HG03064 (cell line): ENCODE results near the gene CCDC8.
"Not testable (repeated sequence)": the region's sequence is repeated elsewhere in the genome, so short reads cannot be mapped to it uniquely, and the experiment has no call there.

Source experiments
- ATAC-seq: cut with Tn5 transposase; IDR thresholded peaks from one replicate; pipeline ENCODE4 v1.9.1; 2021; ENCODE audit warnings: low read depth; ENCODE audit not compliant: unreplicated experiment

Gene CCDC8

DNA sequence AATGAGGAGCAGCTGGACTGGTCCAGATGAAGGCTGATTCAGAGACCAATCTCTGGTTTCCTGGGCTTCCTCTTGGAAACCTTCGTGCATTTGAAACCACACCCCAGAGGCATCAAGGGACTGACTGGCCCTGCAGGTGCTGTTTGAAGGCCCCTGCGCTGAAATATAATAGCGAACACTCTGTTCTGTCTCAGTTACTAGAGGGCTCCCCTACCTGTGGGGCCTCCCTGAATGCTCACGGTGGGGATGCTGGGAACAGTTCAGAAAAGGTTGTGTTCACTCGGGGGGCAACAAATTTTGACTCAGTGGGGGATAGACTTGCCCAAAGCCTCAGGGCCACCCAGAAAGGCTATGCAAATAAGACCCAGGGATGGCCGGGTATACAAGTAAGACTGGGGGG lies 6.4 kb downstream of the CCDC8 start:
- ATAC-seq: no peak

DNA sequence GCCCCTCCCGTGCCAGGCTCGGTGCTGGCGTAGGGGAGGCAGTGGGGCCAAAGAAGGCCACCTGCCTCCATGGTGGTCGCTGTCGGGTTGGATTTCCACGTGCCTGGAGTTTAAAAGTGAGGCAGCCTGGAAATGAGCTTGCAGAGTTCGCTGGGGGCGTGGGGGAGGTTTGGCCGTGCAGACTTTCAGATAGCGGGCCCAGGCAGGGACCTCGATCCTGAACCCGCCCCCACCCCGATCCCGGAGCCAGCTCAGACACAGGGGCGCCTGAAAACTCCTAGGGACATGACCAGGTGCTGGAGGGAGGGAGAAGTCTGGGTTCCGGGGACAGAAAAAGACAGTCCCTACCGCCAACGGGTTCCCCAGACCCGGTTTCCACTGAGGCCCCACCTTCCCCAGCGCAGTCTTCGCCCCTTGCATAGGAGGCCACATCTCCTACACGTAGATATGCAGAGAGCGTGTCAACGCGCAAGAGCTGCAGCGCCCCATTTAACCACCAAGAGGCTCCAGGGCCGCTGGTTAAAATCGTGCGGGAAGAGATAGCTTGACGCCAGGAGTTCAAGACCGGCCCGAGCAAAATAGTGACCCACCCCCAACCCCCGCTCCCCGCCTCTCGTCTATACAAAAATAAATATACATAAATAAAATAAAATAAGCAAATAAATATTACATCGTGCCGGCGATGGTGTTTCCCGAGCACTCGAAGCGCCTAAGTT lies 8.5 kb downstream of the CCDC8 start:
- no peak for ATAC-seq

DNA sequence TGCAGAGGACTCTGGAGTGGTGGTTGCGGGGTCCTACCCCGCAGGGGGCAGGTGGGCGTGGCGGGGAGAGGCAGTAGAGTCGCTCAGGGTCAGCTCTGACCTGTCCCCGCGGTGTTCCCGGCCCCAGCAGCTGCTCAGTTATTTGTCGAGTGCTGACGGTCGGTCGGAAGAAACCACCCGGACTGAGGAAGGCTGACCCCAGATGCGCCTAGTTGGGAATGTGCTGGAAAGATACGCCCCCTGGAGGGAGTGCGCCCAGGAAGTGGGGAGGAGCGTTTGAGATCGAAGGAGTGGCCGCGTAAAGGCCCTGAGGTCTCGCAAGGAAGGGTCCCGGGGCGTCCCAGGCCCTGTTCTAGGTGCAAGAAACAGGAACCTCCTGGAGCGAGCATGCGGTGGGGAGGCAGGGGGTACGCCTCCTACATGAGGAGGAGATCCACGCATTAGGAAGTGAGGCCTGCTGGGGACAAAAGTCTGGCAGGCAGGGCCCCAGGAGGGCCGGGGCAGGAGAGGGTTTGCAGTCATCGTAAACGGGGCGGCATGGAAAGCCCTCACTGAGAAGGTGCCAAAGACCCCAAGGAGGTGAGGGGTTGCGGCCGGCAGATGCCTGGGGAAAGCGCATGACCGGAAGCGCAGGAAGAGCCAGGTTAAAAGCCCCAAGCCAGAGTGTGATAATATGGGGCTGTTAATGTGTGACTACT lies 9.2 kb downstream of the CCDC8 start:
- ATAC-seq: no peak

DNA sequence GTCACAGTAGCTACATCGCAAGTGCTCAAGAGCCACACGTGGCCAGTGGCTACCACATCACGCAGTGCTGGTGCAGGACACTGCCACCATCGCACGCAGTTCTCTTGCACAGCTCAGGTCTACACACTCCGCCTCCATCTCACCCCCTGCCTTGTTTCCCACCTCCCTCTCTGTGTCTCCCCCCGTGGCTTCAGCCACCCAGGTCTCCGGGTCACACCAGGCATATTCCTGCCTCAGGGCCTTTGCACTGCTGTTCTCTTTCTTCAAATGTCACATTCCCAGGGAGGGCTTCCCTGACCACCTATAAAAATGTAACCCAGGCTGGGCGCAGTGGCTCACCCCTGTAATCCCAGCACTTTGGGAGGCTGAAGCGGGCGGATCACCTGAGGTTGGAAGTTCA lies 10.6 kb downstream of the CCDC8 start:
- no peak for ATAC-seq

DNA sequence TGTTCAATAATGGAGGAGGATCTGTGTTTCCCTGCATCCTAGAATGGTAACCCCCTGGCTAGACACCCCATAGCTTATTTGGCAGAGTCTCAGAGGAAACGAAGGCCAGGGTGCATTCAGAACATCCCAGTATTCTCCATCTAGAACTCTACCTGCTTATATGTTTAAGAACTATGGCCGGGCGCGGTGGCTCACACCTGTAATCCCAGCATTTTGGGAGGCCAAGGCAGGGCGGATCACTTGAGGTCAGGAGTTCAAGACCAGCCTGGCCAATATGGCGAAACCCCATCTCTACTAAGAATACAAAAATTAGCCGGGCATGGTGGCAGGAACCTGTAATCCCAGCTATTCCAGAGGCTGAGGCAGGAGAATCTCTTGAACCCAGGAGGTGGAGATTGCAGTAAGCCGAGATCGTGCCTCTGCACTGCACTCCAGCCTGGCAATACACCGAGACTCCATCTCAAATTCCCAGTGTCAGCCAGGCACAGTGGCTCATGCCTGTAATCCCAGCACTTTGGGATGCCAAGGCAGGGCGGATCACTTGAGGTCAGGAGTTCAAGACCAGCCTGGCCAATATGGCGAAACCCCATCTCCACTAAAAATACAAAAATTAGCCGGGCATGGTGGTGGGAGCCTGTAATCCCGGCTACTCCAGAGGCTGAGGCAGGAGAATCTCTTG lies 15.4 kb downstream of the CCDC8 start:
- ATAC-seq: not testable (repeated sequence)

DNA sequence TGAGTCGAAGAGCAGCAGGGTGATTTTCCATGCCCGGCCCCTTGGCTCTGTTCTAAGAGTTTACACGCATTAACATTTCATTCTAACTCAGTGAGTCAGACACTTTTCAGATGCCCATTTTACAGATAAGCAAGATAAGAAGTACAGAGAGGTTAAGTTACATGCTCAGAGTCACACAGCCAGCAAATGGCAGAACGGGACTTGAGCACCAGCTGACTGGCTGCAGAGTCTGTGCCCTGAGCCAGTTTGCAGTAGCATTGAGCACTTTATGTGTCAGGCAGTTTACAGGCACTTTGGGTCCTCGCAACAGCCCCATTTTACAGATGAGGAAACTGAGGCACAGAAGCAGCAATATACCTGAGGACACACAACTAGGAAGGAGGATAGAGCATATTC lies 19.0 kb downstream of the CCDC8 start:
- no peak for ATAC-seq

DNA sequence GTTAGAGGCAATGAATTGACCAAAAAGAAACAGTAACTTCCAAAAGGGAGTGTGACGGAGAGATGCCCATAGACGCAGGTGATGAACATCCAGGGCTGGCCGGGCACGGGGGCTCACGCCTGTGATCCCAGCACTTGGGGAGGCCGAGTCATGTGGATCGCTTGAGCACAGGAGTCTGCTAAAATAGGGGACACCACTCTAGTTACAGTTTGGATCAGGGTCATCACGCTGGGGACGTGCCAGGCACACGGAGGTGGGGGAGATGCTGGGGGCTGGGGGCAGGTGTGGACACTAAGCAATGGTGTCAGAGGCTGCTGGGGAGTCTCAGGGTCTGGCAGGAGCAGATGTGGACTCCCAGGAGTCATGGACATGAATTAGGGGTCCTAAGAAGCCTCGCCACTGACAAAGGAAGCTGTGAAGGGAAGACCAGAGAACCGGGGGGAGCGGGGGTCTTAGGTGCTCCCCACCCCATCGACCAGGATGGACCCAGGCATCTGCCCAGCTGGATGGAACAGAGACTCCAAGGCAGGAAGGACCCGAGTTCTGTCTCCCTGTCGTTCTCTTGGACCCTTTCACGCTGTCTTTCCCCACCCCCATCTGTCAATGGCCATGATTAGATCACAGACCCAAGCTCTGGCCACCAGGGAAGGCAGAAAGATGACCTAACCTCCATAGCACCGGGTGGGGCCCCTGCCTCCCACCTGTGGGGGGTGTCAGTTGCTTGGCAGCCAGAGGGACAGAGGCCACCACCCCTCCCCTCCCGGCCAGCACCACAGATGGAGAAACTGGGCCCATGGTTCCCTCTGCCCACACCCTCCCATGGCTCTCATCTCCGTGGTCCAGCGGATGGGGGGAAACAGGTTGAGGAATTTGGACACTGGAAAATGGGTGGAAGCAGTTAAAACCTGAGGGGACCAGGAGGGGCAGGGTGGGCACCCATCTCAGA lies 19.6 kb downstream of the CCDC8 start:
- ATAC-seq: no peak

DNA sequence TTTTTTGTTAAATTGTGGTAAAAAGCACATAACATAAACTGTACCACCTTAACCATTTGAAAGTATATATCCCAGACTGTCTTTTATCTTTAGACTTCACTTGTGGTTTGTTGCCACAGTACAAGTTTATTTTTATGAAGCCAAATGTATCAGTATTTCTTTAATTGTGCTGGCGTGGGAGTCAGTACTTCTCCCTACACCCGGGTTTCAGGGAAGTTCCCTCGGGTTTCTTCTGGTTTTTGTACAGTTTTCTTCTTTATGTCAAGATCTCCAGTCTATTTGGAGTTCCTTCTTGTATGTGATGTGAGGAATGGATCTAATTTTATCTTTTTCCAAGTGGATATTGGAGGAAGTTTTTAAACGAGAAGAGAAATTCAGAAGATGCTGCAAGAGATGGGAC lies 20.5 kb downstream of the CCDC8 start:
- no peak for ATAC-seq

DNA sequence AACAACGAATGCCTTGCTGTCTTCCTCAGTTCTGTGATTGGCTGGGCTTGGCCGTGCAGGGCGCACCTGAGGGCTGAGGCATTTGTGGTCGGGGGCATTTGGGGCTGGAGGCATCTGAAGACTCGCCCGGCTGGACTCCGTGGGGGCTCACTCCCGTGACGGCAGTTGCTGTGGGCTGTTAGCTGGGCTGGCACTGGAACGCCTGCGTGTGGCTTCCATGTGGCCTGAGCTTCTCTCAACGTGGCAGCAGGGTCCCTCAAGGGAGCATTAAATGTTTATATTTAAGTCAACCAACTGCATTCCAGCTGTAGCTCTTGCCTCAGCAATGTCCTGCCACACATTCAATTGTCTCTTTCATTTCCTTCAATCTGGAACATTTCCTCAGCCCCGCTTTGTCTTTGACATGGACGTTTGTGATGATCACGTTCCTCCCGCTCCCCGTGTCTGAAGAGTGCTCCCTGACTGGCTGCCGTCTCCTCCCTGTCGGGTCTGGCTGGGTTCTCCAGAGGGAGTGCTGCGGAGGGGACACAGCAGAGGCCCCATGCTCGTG lies 21.0 kb downstream of the CCDC8 start:
- no peak for ATAC-seq

DNA sequence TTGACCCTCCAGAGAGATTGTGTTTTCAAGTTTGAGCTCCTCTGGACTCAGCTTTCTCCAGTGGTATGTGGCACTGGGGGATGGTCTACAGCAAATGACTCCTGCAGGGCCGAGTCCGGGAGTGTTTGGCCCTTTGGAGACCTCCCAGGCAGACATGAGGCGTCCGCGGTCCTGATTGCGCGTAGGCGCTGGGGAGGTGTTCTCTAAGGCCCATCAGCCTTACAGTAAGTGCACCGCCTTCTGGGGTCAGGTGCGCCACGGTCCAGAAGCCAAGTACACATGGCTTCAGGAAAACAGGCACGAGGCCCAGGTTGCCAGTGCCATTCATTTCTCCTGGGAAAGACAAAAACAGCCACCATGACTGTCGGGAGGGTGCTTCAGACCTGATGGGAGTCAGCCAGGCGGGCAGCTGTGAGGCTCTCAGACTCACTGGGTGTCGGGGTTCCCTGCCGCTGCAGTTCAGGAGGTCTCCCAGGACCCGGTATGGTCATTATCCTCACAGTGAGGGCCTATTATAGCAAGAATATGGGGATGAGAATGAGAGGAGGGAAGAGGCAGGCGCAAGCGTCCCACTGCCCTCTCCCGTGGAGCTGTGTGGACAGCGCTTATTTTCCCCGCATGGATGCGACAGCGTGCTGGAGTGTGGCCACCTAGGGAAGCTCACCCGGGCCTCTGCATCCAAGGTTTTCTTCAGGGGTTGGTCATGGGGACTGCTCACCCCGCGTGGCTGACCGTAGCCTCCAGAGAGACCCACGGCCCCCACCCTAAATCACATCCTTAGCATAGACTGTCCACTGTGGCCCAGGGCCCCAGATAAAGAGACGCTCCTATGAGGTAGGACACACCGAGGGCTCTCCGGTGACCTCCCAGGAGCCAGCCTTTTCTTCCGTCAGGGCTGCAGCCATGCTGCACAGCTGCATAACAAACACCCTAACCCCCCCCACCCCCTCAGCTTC lies 21.8 kb downstream of the CCDC8 start:
- no peak for ATAC-seq

DNA sequence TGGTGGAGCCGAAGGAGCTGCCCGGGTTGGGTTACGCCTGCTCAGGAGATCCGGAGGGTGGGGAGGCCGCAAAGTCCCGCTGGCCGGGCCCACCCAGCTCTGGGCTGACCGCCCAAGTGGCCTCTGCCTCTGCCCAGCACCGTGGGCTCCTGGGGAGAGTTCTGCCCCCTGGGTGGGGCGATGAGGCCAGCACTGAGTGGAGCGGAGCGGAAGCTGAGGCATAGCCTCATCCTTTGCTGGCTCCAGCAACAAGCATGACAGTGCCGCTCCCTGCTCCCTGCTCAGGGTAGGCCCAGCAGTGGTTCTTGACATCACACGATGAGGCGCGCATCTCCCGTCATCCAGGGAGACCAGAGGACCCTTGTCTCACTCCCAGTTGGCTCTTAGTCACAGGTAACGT lies 22.5 kb downstream of the CCDC8 start:
- no peak for ATAC-seq

DNA sequence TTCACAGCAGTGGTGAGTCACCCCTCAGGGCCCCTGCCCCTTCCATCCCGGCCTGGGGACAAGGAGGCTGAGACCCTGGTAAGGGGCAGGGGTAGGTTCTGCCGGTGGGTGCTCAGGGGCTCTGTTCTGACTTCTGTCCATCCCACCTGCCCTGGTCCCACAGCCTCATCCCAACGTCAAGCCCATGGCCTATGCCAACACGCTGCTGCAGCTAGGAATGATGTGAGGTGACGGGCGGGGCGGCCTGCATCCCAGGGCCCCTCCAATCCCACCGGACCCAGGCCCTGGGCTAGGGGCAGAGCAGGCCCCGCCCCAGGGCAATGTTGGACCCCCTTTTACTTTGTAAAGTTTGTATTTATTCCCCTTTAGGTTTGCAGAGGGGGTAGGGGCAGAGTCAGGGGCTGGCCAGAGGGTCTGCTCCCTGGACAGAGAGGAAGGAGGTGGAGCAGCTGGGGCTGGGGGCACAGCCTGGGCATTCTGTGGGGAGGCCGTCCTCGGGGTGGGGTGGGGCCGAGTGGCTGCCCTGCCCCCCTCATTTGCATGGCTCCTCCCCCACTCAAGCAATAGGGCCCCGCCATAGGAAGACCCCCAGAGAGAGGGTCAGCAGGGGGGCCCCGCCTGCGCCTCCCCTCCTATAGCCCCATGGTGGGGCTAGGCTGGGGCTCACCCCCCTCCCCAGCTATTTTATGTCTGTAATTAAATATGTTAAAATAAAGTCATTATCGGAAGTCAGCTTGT lies 23.1 kb downstream of the CCDC8 start:
- ATAC-seq: no peak

DNA sequence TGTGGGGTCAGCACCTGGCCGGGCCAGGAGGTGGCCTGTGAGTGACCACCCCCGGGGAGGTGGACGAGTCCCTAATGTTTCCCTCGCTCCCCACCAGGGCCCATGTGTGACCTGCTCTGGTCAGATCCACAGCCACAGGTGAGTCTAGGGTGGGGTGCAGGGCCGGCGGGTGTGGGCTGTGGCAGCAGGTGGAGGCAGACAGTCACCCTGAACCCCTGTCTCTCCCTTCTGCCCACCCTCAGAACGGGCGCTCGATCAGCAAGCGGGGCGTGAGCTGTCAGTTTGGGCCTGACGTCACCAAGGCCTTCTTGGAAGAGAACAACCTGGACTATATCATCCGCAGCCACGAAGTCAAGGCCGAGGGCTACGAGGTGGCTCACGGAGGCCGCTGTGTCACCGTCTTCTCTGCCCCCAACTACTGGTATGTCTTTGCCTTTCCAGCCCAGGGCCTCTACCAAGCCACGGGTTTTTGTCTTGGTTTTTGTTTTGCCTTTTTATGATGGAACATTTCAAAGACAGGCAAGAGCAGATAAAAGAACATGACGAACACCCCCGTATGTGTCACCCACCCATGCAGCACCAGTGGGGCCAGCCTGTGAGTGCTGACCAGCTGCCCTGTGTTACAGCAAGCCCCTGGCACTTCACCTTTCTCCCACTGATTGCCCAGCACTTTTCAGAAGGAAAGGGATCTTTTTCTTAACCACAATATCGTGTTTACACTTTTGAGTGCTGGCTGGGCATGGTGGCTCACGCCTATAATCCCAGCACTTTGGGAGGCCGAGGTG lies 24.9 kb downstream of the CCDC8 start:
- no peak for ATAC-seq

DNA sequence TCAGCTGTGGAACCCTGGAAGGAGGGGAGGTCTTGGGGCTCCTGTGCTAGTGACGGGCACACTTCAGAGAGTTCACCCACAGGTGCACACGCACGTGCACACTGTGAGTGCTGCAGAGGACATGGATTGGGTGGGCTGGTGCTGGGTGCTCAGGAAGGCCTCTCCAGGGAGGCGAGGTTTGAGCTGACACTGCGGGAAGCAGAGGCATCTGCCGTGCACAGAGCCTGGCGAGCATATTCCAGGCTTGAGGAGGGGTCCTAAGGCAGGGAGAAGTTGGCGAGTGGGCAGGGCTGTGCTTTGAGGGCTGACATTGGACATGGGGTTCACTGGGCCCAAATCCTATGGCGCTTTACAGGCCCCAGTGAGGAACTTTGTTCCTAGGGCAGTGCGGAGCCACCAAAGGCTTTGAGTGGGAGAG lies 25.6 kb downstream of the CCDC8 start:
- no peak for ATAC-seq

DNA sequence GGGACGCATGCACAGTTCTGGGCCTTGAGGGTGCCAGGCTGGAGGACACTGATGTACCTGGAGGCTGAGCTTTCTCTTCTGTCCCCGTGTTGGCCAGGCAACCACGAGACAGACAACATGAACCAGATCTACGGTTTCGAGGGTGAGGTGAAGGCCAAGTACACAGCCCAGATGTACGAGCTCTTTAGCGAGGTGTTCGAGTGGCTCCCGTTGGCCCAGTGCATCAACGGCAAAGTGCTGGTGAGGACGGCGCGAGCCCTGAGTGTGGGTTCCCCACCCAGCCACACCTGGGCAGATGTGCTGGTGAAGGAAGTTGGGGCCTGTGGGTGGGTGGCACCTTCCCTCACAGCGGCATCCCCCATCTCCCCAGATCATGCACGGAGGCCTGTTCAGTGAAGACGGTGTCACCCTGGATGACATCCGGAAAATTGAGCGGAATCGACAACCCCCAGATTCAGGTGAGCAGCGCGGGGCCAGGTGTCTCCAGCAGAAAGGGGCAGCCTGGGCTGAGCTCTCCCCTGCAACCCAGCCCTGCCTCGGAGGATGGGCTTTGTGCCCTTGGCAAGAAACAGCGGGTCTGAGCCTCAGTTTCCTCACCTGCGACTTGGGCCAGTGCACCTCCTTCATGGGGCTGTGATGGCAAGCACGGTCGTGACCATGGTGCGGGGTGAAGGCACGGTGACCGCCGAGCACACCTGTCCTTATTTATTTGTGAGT lies 26.2 kb downstream of the CCDC8 start:
- ATAC-seq: no peak

DNA sequence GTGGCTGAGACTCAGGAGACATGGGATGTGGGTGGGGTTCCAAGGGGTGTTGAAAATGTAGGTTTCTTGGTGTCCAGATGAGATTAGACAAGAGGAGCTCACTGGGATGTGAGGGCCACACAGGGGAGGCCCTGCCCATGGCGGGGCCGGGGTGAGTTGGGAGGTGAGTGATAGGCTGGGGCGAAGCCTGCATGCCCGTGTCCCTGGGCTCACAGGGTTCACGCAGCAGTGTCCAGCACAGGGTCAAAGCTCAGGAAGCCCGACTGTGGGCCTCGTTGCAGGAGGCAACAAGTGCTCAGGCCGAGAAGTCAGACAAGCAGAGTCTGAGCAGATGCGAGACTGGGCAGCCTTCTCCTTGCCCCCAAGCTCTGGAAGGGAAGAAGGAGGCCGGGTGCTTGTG lies 27.2 kb downstream of the CCDC8 start:
- ATAC-seq: no peak

DNA sequence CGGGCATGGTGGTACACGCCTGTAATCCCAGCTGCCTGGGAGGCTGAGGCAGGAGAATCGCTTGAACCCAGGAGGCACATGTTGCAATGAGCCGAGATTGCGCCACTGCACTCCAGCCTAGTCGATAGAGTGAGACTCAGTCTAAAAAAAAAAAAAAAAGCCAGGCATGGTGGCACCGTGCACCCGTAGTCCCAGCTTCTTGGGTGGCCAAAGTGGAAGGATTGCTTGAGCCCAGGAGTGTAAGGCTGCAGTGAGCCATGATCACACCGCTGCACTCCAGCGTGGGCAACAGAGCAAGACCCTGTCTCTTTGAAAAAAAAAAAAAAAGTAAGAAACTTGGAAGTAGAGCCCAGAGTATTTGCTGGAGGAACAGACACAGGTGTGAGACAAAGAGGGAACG lies 27.7 kb downstream of the CCDC8 start:
- ATAC-seq: no peak
